ENCODE data around the gene PHF5A.

PHF5A gene

DNA sequence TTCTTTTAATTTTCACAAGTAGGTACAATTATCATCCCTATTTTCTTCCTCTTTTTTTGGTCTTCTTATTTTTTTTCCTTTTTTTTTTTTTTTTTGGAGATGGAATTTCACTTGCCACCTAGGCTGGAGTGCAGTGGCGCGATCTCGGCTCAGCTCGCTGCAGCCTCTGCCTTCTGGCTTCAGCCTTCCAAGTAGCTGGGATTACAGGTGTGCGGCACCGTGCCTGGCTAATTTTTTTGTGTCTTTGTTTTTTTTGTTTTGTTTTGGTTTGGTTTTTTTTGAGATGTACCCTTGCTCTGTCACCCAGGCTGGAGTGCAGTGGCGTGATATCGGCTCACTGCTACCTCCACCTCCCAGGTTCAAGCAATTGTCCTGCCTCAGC is 38.5 kb downstream of the PHF5A start:
- no peak for DNase-seq (ENCODE audit: low read depth)
- TF ChIP-seq, protein P1, sequence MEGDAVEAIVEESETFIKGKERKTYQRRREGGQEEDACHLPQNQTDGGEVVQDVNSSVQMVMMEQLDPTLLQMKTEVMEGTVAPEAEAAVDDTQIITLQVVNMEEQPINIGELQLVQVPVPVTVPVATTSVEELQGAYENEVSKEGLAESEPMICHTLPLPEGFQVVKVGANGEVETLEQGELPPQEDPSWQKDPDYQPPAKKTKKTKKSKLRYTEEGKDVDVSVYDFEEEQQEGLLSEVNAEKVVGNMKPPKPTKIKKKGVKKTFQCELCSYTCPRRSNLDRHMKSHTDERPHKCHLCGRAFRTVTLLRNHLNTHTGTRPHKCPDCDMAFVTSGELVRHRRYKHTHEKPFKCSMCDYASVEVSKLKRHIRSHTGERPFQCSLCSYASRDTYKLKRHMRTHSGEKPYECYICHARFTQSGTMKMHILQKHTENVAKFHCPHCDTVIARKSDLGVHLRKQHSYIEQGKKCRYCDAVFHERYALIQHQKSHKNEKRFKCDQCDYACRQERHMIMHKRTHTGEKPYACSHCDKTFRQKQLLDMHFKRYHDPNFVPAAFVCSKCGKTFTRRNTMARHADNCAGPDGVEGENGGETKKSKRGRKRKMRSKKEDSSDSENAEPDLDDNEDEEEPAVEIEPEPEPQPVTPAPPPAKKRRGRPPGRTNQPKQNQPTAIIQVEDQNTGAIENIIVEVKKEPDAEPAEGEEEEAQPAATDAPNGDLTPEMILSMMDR (IDR thresholded peaks at IDR 0.05; ENCODE audit: control insufficient read depth, extremely low read depth, insufficient read depth), result no peak
- H3K4me3 ChIP-seq (ENCODE audit: low read depth, low read length), result no peak overlapping the region

DNA sequence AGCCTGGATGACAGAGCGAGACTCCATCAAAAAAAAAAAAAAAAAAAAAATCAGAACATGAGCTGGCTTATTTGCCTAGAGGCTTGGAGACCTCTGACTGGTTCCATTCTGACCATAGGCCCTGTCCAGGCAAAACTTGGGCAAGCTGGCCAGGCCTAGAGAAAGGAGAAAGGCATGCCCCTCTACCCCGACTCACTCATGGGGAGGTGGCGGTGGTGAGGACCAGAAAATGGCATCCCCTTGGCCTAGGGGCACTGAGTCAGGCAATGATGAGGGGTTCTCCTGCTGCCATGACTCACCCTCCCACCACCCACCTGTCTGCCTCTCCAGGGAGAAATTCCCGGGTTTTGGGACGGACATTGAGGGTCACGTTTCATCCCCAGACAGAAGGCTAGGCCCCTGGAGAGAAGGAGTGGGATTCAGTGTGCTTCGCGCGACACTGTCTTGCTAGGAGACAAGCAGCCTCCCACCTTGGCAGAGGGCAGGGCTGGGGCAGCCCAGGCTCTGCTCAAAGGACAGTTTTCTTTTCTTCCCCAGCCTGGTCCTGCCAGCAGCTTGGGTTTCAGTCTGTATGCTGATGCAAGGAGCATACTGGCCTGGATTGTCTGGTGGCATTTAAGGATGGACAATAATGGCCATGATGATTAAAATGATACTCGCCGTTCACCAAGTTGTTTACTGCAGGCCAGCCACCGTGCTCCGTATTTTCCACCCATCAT is 39.1 kb downstream of the PHF5A start:
- no peak for DNase-seq (ENCODE audit: low read depth)
- TF ChIP-seq, protein P1 (IDR thresholded peaks at IDR 0.05; ENCODE audit: control insufficient read depth, extremely low read depth, insufficient read depth), result no peak
- no peak overlapping the region for H3K4me3 ChIP-seq (ENCODE audit: low read depth, low read length)

DNA sequence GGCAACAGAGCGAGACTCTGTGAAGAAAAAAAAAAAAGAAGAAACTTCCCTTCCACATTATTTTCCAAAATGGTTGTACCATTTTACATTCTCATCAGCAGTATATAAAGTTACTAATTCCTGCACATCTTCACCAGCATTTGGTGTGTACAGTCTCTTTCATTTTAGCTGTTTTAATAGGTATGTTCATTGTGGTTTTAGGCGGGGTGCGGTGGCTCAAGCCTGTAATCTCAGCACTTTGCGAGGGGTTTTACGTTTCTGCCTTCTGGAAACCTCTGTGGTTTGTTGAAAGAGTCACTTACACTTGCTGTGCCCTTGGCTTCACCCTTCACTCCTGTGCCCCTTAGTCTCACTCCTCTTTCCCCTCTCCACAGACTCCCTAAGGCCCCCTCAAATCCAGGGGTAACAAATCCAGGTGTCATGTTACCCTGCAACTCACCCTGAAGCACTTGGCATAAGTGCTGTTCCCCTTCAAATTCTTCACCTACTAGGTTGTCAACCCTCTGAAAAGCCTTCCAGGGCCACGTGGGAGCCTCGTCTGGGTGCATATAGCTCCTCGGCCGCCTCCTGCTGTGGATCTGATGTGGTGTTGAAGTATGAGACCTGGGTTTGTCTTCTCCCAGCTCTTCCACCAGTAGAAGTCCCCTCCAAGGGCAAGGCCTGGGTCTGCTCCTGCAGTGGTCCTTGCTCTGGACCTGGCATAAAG is 42.7 kb downstream of the PHF5A start:
- TF ChIP-seq, protein P1 (IDR thresholded peaks at IDR 0.05; ENCODE audit: control insufficient read depth, extremely low read depth, insufficient read depth), result no peak
- H3K4me3 ChIP-seq (ENCODE audit: low read depth, low read length), result no peak overlapping the region

DNA sequence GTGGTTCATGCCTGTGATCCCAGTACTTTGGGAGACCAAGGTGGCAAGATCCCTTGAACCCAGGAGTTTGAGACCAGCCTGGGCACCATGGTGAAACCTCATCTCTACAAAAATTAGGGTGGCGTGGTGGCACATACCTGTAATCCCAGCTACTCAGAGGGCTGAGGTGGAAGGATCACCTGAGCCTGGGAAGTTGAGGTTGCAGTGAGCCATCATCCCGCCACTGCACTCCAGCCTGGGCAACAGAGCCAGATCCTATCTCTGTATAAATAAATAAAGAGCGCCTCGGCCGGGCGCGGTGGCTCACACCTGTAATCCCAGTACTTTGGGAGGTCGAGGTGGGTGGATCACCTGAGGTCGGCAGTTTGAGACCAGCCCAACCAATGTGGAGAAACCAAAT is 49.8 kb downstream of the PHF5A start:
- TF ChIP-seq, protein P1 (IDR thresholded peaks at IDR 0.05; ENCODE audit: control insufficient read depth, extremely low read depth, insufficient read depth), result no peak
- H3K4me3 ChIP-seq (ENCODE audit: low read depth, low read length), result no peak overlapping the region
- no peak for DNase-seq (ENCODE audit: low read depth)

More for the DNA sequence above, 42.7 kb downstream of the PHF5A start:
- no peak for DNase-seq (ENCODE audit: low read depth)

DNA sequence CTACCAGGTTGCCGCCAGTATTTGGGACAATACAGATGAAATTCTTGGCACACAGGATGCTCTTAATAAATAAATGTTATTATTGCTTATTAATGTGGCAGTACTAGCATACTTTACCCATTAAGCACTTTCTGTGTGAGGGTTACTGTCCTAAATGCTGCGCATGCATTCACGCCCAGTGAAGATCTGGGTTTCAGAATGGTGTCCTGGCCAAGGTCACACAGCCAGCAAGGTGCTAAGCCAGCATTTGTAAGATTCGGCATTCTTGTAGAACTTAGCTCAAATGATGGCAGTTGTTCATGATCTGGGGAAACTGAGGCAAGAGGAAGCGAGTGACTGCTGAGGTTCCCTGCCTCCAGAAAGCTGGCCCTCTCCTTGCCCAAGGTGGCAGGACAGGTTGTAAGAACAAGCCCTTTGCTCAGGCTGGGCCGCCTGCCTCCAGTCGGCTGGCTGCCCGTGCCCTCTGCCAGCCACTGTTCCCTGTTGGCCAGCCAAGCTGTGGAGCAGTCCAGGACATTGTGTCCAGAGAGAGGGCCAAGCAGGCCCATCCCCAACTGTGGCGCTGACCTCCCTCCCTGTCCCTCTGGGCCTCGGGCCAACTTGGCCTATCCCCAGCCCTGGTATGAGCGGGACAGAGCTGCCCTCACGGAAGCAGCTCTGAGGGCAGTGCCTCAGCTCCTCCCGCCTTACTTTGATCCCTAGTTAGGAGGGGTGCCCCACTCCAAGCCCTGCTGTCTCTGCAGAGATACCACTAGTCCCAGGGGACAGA is 50.7 kb downstream of the PHF5A start:
- TF ChIP-seq, protein P1 (IDR thresholded peaks at IDR 0.05; ENCODE audit: control insufficient read depth, extremely low read depth, insufficient read depth), result 0 out of 2 replicates have a peak, but pooled peaks have one; percentile 10
- peak overlapping the region; percentile 17; the same call in 1 of the 2 replicates for H3K4me3 ChIP-seq (ENCODE audit: low read depth, low read length)
- DNase-seq (ENCODE audit: low read depth), result peak; percentile 98

DNA sequence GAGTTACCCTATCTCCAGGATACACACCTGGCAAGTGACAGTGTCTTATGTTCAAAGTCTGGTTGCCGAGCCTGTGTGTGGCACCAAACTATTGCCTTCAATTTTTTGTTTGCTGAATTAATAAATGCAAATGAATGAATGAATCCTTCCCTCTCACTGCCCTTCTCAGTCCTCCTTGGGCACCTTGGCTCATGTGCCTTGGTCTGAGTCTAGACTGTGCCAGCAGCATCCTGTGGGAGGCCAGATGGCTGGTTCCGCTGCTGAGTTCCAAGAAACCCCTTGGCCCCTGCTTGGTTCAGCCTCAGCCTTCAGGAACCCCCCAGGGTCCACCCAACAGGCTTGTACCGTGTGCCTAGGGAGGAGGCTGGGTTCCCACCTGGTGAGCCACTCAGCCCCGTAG is 52.9 kb downstream of the PHF5A start:
- TF ChIP-seq, protein P1 (IDR thresholded peaks at IDR 0.05; ENCODE audit: control insufficient read depth, extremely low read depth, insufficient read depth), result no peak
- H3K4me3 ChIP-seq (ENCODE audit: low read depth, low read length), result no peak overlapping the region

More for the DNA sequence above, 52.9 kb downstream of the PHF5A start:
- no peak for DNase-seq (ENCODE audit: low read depth)

Data from LNCaP clone FGC (cell line).